CMK (cell line): ENCODE measurements around the gene REST.

Experiments used
- DNase-seq: peaks from one replicate; pipeline ENCODE4 v3.0.0-alpha.2; 2010; ENCODE audit warnings: low read depth

REST gene

GRCh38 chr4:56978750-56979303 lies 71.1 kb downstream of the REST start, which contains the start of gene POLR2B:
TSS of gene POLR2B (plus strand) at chr4:56978896. CDS start at chr4:56978986, 90 bp downstream.
- peak; percentile 86 for DNase-seq

- DNase-seq, result no peak
Observed at GRCh38 chr4:56979421-56980072, 71.8 kb downstream of the REST start.

DNA sequence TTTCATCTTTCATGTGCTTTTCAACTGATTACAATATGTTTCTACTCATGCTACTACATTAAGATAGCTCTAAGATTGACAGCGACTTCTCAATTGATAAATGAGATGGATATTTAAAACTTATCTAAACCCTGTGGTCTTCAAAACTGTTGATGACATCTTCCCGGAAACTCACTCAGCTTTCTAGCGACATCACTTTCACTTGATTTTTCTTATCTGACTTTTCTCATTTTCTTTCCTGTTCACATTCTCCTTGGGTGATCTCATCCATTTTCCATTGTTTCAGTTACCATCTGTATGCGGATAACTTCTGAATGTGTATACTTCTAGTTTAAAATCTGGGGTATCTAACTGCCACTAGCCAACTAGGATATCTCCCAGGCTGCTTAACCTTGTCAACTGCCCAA lies 74.1 kb downstream of the REST start:
- no peak for DNase-seq

- DNase-seq, result no peak
Observed at GRCh38 chr4:56986192-56986591, 78.5 kb downstream of the REST start.

- no peak for DNase-seq
Observed at GRCh38 chr4:56986952-56987351, 79.3 kb downstream of the REST start.

- DNase-seq, result no peak
Observed at GRCh38 chr4:56990109-56990905, 82.6 kb downstream of the REST start.

DNA sequence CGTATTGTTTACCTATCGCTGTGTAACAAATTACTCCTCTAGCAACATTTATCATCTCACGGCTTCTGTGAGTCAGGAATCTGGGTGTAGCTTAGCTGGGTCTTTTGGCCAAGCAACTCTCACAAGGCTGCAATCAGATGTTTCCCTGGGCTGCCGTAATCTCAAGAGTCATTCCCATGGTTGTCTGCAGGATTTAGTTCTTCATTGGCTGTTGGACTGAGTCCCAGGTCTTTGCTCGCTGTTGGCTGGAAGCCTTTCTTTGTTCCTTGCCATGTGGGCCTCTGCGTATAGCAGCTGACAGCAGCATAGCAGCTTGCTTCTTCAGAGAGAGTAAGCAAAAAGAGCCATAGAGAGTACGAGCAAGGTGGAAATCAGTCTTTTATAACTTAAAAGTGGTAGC lies 87.8 kb downstream of the REST start:
- DNase-seq, result no peak

- DNase-seq, result no peak
Observed at GRCh38 chr4:56999751-57000150, 92.1 kb downstream of the REST start.

DNA sequence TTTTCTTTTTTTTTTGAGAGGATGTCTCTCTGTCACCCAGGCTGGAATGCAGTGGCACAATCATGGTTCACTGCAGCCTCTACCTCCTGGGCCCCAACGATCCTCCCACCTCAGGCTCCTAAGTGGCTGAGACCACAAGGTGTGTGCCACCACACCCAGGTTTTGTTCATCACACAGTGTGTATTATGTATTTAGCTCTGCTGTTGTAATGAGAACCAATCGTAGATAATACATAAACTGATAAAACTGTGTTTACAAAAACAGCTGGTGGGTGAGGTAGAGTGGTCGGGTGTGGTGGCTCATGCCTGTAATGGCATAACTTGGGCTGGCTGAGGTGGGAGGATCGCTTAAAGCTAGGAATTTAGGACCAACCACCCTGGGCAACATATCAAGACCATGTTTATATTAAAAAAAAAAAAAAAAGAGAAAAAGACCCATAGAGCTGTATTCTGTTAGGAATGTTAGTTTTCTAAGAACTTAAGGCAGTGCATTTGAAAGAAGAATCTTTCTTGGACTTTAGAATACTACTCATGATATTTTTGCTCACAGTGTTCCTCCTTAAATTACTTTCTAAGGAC lies 105.9 kb downstream of the REST start:
- no peak for DNase-seq
